WI38 (cell line): ENCODE measurements around the gene GOLGA6A.
"Not testable (repeated sequence)": the region's sequence is repeated elsewhere in the genome, so short reads cannot be mapped to it uniquely, and the experiment has no call there.

Experiments
- H3K4me3 ChIP-seq: 2 replicates; pipeline ENCODE4 v1.5.1; 2011; ENCODE audit warnings: low read depth, mild to moderate bottlenecking, control low read depth, low read length
- TF ChIP-seq, protein P1 (sequence below): IDR thresholded peaks from 2 replicates; pipeline ENCODE4 v1.5.1; 2012; ENCODE audit warnings: low read depth, mild to moderate bottlenecking, control low read depth, low read length

GOLGA6A gene

GRCh38 chr15:74122403-74123130 is 40.2 kb upstream of the GOLGA6A start:
- H3K4me3 ChIP-seq: no peak overlapping the region
- TF ChIP-seq, protein P1, sequence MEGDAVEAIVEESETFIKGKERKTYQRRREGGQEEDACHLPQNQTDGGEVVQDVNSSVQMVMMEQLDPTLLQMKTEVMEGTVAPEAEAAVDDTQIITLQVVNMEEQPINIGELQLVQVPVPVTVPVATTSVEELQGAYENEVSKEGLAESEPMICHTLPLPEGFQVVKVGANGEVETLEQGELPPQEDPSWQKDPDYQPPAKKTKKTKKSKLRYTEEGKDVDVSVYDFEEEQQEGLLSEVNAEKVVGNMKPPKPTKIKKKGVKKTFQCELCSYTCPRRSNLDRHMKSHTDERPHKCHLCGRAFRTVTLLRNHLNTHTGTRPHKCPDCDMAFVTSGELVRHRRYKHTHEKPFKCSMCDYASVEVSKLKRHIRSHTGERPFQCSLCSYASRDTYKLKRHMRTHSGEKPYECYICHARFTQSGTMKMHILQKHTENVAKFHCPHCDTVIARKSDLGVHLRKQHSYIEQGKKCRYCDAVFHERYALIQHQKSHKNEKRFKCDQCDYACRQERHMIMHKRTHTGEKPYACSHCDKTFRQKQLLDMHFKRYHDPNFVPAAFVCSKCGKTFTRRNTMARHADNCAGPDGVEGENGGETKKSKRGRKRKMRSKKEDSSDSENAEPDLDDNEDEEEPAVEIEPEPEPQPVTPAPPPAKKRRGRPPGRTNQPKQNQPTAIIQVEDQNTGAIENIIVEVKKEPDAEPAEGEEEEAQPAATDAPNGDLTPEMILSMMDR: no peak

GRCh38 chr15:74121858-74122257 is 39.5 kb upstream of the GOLGA6A start:
- TF ChIP-seq, protein P1: no peak
- no peak overlapping the region for H3K4me3 ChIP-seq

DNA sequence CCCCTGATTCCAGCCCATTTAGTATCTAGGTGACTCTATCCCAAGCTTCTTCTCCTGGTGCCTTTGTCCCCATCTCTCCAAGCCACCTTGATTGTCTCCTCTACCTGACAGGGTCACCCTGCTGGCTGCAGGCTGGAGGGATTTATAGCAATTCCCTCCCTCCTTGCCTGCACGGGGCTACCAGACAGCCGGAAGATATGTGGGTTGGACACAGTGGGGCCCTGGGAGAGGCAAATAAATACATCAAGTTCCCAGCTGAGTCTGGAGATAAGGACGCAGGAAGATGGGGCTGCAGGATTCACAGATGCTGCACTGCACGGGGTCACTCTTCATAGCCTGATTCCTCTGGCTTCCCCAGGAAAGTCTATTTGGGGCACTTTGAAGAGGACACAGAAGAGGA is 38.7 kb upstream of the GOLGA6A start:
- no peak overlapping the region for H3K4me3 ChIP-seq
- TF ChIP-seq, protein P1: no peak

DNA sequence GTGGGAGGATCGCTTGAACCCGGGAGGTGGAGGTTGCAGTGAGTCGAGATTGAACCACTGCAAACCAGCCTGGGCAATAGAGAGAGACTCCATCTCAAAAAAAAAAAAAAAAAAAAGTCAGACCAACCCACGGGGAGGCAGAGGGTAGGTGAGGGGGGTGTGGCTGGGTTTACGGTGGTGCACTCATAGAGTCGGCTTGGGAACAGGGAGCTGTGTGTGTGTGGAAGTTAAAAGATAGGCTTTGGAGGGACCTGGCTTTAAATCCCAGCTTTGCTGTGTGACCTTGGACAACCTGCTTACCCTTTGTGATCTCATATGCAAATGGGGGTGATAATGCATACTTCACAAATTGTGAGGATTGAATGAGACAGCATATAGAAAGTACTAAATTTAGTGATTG is 38.1 kb upstream of the GOLGA6A start:
- no peak overlapping the region for H3K4me3 ChIP-seq
- TF ChIP-seq, protein P1: no peak

- TF ChIP-seq, protein P1: no peak
- no peak overlapping the region for H3K4me3 ChIP-seq
Observed at GRCh38 chr15:74109713-74110112, 27.4 kb upstream of the GOLGA6A start.

DNA sequence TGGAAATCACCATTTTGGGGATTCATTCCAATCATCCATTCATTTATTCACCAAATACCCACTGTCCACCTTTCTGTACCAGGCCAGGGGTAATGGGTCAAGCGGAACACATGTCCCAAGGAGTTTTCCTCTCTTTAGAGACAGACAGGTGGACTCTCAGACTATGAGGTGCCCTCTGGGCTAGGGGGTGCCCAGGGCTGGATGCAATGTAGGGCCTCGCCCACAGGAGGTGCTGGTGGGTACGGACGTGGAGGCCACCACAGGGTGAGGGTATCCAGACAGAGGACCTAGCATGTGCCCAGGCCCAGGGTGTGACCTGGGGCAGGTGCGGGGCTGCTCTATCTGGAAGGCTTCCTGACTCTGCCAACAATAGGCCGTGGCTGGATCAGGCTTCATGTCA is 26.3 kb upstream of the GOLGA6A start:
- H3K4me3 ChIP-seq: not testable (repeated sequence)

DNA sequence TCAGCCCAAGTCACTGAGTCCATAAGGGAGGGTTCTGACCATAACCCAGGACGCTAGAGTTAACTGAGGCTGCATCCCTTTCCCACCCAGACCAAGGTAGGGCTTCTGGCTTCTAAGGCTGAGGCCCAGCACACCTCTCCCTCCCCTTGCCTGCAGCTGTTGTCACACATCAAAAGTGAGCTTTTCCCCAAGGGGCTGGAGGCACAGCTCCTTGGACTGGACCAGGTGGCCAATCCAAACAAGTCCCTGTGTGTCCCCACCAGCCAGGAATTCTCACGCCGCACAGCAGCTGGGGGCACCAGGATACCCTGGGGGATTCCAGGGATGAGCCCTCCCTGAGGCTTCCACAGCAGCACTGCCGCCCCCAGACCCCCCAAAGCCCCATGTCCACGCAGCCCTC is 25.8 kb upstream of the GOLGA6A start:
- TF ChIP-seq, protein P1: no peak
- H3K4me3 ChIP-seq: no peak overlapping the region

GRCh38 chr15:74099963-74100733 is 17.8 kb upstream of the GOLGA6A start:
- peak overlapping the region; percentile 40 for H3K4me3 ChIP-seq

GRCh38 chr15:74096753-74097474 is 14.6 kb upstream of the GOLGA6A start:
- not testable (repeated sequence) for H3K4me3 ChIP-seq

GRCh38 chr15:74095610-74096009 is 13.3 kb upstream of the GOLGA6A start:
- not testable (repeated sequence) for H3K4me3 ChIP-seq

DNA sequence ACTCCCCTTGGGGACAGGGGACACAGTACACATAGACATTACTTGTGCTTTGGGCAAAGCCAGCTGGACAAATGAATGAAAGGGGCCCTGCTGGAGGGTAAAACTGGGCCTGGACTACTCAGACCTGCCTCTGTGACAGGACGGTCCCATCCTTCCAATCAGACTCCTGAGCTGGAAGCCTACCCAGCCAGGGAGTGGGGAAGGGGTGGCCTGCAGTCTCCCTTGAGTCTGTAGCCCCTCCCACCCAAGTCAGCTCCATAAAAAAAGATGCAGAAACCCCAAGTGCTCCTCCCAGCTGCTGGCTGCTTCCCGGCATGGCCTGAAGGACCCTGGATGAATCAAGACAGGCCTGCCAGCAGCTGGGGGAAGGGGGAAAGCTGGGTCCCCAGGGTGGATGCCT is 12.2 kb upstream of the GOLGA6A start:
- H3K4me3 ChIP-seq: not testable (repeated sequence)

DNA sequence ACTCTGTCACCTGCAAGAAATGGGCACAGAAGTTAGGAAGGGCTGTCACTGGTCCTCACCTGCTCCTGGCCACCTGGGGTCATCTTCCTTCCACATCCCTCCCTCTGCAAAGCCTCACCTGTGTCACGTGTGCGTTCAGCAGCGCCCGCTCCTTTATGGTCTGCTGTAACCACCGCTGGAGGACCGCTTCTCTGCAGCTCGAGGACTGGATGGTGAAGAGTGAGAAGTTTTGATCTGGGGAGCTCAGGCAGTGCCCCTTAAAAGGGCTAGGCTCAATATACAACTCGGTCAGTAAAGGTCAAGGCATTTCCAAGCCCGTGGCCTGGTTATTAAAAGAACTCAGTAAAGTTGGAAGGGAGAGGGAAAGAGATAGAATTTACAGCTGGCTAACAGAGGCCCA is 6.6 kb downstream of the GOLGA6A start:
- not testable (repeated sequence) for H3K4me3 ChIP-seq
